GM23338 (cell line): ENCODE results near the gene MBOAT1. TPM values are rescaled to one million over a fixed set of nuclear protein-coding genes. Genes with fewer than 3 reads are reported as not detected.

Experiments
- ATAC-seq: fragments of 200-7000 bp; cut with Tn5 transposase; 3 replicates; pipeline ENCODE4 v1.9.1; 2020
- DNase-seq: peaks from one replicate; pipeline ENCODE4 v3.0.0-alpha.2; 2015; ENCODE audit warnings: low spot score
- H2AFZ ChIP-seq: fragments of 200-600 bp; sonication (generic); 2 replicates; pipeline ENCODE4 v1.8.0; 2016; ENCODE audit warnings: antibody characterized with exemption, mild to moderate bottlenecking, moderate library complexity
- H3F3A ChIP-seq: fragments of 200-600 bp; sonication (generic); replicated peaks from 2 replicates; pipeline ENCODE4 v1.8.0; 2017; ENCODE audit warnings: antibody characterized with exemption, mixed run types, low read depth
- H3K27ac ChIP-seq: fragments of 200-600 bp; sonication (generic); 2 replicates; pipeline ENCODE4 v1.6.1; 2016; ENCODE audit warnings: low read depth
- H3K27me3 ChIP-seq: fragments of 200-600 bp; sonication (generic); 2 replicates; pipeline ENCODE4 v1.8.0; 2016; ENCODE audit warnings: mild to moderate bottlenecking, mixed run types, moderate library complexity; ENCODE audit not compliant: insufficient read depth
- H3K36me3 ChIP-seq: fragments of 200-600 bp; sonication (generic); 2 replicates; pipeline ENCODE4 v1.8.0; 2016; ENCODE audit warnings: mild to moderate bottlenecking; ENCODE audit not compliant: insufficient read depth
- H3K4me1 ChIP-seq: fragments of 200-600 bp; sonication (generic); 2 replicates; pipeline ENCODE4 v1.8.0; 2016; ENCODE audit warnings: mild to moderate bottlenecking, moderate library complexity; ENCODE audit not compliant: insufficient read depth
- H3K4me2 ChIP-seq: fragments of 200-600 bp; sonication (generic); 2 replicates; pipeline ENCODE4 v1.7.1; 2017; ENCODE audit warnings: mixed run types
- H3K4me3 ChIP-seq: fragments of 200-600 bp; sonication (generic); 2 replicates; pipeline ENCODE4 v1.6.1; 2016; ENCODE audit warnings: mixed run types
- H3K79me2 ChIP-seq: fragments of 200-600 bp; sonication (generic); replicated peaks from 2 replicates; pipeline ENCODE4 v1.8.0; 2017; ENCODE audit warnings: mild to moderate bottlenecking; ENCODE audit not compliant: insufficient read depth
- H3K9me2 ChIP-seq: fragments of 200-600 bp; sonication (generic); 2 replicates; pipeline ENCODE4 v1.8.0; 2017; ENCODE audit not compliant: insufficient read depth
- H4K20me1 ChIP-seq: fragments of 200-600 bp; sonication (generic); replicated peaks from 2 replicates; pipeline ENCODE4 v1.8.0; 2017; ENCODE audit warnings: mild to moderate bottlenecking; ENCODE audit not compliant: insufficient read depth
- H3K27ac Mint-ChIP-seq: 2 replicates; pipeline ENCODE4 v1.8.0; 2020; ENCODE audit warnings: inconsistent platforms, mild to moderate bottlenecking, moderate library complexity, mixed read lengths
- H3K27me3 Mint-ChIP-seq: 3 replicates; pipeline ENCODE4 v1.8.0; 2022; ENCODE audit warnings: low read depth, mild to moderate bottlenecking, moderate library complexity, mixed read lengths, inconsistent platforms; ENCODE audit not compliant: insufficient read depth, poor library complexity
- H3K36me3 Mint-ChIP-seq: 3 replicates; pipeline ENCODE4 v1.8.0; 2021; ENCODE audit warnings: low read depth, mild to moderate bottlenecking, inconsistent platforms, moderate library complexity, mixed read lengths
- H3K4me1 Mint-ChIP-seq: 3 replicates; pipeline ENCODE4 v1.8.0; 2020; ENCODE audit warnings: mild to moderate bottlenecking, inconsistent platforms, mixed read lengths
- H3K4me3 Mint-ChIP-seq: 3 replicates; pipeline ENCODE4 v1.8.0; 2021; ENCODE audit warnings: moderate library complexity, mild to moderate bottlenecking, inconsistent platforms, mixed read lengths
- H3K9me3 Mint-ChIP-seq: 3 replicates; pipeline ENCODE4 v1.8.0; 2020; ENCODE audit warnings: moderate library complexity, mild to moderate bottlenecking, inconsistent platforms, mixed read lengths
- EZH2 ChIP-seq: fragments of 200-600 bp; sonication (generic); IDR thresholded peaks from one replicate; pipeline ENCODE4 v1.8.0; 2017; ENCODE audit warnings: antibody characterized with exemption, mild to moderate bottlenecking, low read depth; ENCODE audit not compliant: unreplicated experiment
- POLR2AphosphoS5 ChIP-seq: IDR thresholded peaks from 2 replicates; pipeline ENCODE4 v1.6.1; 2016; ENCODE audit warnings: antibody characterized with exemption, low read depth
- STAT1 ChIP-seq: IDR thresholded peaks from one replicate; pipeline ENCODE4 v1.6.1; 2016; ENCODE audit warnings: antibody characterized with exemption; ENCODE audit not compliant: unreplicated experiment
- ZNF114 ChIP-seq: fragments of 250-450 bp; sonication (Bioruptor Pico); IDR thresholded peaks from 2 replicates; pipeline ENCODE4 v1.5.0; 2020; ENCODE audit warnings: mild to moderate bottlenecking, moderate library complexity
- polyA plus RNA-seq: library from polyadenylated mRNA; unstranded; fragments of >200 nt; fragmentation: Nextera tagmentation; extraction: Ambion mirVana; gene quantifications from 2 replicates; pipeline ENCODE4 v1.2.1, GENCODE V29; 2016
- total RNA-seq: library from RNA; depleted of rRNA; stranded (reverse); fragments of >200 nt; shearing (Covaris generic); gene quantifications from 2 replicates; pipeline ENCODE4 v1.2.3, GENCODE V29; 2014
- TF ChIP-seq, protein P1 (sequence below): IDR thresholded peaks from one replicate; pipeline ENCODE4 v1.6.1; 2018; ENCODE audit warnings: antibody characterized with exemption; ENCODE audit not compliant: unreplicated experiment
- TF ChIP-seq, protein P2 (sequence below), 2 experiments: fragments of 200-600 bp in 1 of 2; sonication (generic) in 1 of 2; conservative IDR thresholded peaks; 2 replicates each; pipeline versions ENCODE4 v1.5.1 to v1.6.1; 2016 to 2017; ENCODE audit warnings: antibody characterized with exemption in 2 of 2, low read depth in 2 of 2, mild to moderate bottlenecking in 2 of 2, moderate library complexity in 1 of 2
- TF ChIP-seq, protein P3 (sequence below): IDR thresholded peaks from 2 replicates; pipeline ENCODE4 v1.6.1; 2016; ENCODE audit warnings: antibody characterized with exemption

MBOAT1 gene
- total and polyA plus RNA-seq, 2 experiments from 2014 or later = 3.8 to 18.6 TPM

DNA sequence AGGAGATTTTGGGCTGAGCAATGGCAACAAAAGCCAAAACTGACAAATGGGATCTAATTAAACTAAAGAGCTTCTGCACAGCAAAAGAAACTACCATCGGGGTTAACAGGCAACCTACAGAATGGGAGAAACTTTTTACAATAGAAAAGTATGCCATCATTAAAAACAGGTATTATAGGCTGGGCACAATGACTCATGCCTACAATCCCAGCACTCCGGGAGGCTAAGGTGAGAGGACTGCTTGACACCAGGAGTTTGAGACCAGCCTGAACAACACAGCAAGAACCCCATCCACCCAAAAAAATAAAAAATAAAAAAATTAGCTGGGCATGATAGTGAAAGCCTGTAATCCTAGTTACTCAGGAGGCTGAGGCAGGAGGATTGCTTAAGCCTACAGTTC is 55.4 kb downstream of the MBOAT1 start:
- peaks cover 29% of the 10 kb centered on the region for H3K4me1 Mint-ChIP-seq
- no peak overlapping the region for H2AFZ ChIP-seq

More for the DNA sequence above, 55.4 kb downstream of the MBOAT1 start:
- Histone ChIP-seq H3K79me2 (peaks cover 33% of the 10 kb centered on the region), H3K9me2 (no peaks in the 10 kb centered on the region), H3K4me2 (no peak overlapping the region), H4K20me1 (0 out of 2 replicates have a peak, but pooled peaks cover 3% of the 10 kb centered on the region), H3K4me1 (peaks cover 33% of the 10 kb centered on the region), H3F3A (no peaks in the 10 kb centered on the region), H3K4me3 (no peak overlapping the region), H3K27ac (no peak overlapping the region), H3K36me3 (no peaks in the 10 kb centered on the region), H3K27me3 (no peaks in the 10 kb centered on the region)
- no peaks in the 10 kb centered on the region for H3K27me3 Mint-ChIP-seq
- TF ChIP-seq ZNF114 (CRISPR knock-in tag) (no peak), POLR2AphosphoS5 (no peak), EZH2 (no peak), STAT1 (no peak)
- TF ChIP-seq, protein P1, sequence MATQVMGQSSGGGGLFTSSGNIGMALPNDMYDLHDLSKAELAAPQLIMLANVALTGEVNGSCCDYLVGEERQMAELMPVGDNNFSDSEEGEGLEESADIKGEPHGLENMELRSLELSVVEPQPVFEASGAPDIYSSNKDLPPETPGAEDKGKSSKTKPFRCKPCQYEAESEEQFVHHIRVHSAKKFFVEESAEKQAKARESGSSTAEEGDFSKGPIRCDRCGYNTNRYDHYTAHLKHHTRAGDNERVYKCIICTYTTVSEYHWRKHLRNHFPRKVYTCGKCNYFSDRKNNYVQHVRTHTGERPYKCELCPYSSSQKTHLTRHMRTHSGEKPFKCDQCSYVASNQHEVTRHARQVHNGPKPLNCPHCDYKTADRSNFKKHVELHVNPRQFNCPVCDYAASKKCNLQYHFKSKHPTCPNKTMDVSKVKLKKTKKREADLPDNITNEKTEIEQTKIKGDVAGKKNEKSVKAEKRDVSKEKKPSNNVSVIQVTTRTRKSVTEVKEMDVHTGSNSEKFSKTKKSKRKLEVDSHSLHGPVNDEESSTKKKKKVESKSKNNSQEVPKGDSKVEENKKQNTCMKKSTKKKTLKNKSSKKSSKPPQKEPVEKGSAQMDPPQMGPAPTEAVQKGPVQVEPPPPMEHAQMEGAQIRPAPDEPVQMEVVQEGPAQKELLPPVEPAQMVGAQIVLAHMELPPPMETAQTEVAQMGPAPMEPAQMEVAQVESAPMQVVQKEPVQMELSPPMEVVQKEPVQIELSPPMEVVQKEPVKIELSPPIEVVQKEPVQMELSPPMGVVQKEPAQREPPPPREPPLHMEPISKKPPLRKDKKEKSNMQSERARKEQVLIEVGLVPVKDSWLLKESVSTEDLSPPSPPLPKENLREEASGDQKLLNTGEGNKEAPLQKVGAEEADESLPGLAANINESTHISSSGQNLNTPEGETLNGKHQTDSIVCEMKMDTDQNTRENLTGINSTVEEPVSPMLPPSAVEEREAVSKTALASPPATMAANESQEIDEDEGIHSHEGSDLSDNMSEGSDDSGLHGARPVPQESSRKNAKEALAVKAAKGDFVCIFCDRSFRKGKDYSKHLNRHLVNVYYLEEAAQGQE = no peak
- TF ChIP-seq, protein P2, sequence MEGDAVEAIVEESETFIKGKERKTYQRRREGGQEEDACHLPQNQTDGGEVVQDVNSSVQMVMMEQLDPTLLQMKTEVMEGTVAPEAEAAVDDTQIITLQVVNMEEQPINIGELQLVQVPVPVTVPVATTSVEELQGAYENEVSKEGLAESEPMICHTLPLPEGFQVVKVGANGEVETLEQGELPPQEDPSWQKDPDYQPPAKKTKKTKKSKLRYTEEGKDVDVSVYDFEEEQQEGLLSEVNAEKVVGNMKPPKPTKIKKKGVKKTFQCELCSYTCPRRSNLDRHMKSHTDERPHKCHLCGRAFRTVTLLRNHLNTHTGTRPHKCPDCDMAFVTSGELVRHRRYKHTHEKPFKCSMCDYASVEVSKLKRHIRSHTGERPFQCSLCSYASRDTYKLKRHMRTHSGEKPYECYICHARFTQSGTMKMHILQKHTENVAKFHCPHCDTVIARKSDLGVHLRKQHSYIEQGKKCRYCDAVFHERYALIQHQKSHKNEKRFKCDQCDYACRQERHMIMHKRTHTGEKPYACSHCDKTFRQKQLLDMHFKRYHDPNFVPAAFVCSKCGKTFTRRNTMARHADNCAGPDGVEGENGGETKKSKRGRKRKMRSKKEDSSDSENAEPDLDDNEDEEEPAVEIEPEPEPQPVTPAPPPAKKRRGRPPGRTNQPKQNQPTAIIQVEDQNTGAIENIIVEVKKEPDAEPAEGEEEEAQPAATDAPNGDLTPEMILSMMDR (conservative IDR thresholded peaks at IDR 0.05; ENCODE audit: low read depth in 2 of 2) = no peak
- TF ChIP-seq, protein P3, sequence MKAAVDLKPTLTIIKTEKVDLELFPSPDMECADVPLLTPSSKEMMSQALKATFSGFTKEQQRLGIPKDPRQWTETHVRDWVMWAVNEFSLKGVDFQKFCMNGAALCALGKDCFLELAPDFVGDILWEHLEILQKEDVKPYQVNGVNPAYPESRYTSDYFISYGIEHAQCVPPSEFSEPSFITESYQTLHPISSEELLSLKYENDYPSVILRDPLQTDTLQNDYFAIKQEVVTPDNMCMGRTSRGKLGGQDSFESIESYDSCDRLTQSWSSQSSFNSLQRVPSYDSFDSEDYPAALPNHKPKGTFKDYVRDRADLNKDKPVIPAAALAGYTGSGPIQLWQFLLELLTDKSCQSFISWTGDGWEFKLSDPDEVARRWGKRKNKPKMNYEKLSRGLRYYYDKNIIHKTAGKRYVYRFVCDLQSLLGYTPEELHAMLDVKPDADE = no peak
- DNase-seq = no peak
- no peak for ATAC-seq
- no peaks in the 10 kb centered on the region for H3K9me3 Mint-ChIP-seq
- H3K4me3 Mint-ChIP-seq = no peak overlapping the region
- no peaks in the 10 kb centered on the region for H3K36me3 Mint-ChIP-seq
- H3K27ac Mint-ChIP-seq = no peak overlapping the region
